Stimulated activated CD4-positive, alpha-beta T cell treated with anti-CD3 and anti-CD28 coated beads, Interleukin-12 subunit alpha, Interleukin-12 subunit beta, amount 100 ng/mL, for 4 hours (primary cell): ENCODE measurements around the gene ACTR6.
"Not testable (repeated sequence)": the region's sequence is repeated elsewhere in the genome, so short reads cannot be mapped to it uniquely, and the experiment has no call there.

Source experiments
- DNase-seq: peaks from one replicate; pipeline ENCODE4 v3.0.0-alpha.2; 2020

The ACTR6 gene

DNA sequence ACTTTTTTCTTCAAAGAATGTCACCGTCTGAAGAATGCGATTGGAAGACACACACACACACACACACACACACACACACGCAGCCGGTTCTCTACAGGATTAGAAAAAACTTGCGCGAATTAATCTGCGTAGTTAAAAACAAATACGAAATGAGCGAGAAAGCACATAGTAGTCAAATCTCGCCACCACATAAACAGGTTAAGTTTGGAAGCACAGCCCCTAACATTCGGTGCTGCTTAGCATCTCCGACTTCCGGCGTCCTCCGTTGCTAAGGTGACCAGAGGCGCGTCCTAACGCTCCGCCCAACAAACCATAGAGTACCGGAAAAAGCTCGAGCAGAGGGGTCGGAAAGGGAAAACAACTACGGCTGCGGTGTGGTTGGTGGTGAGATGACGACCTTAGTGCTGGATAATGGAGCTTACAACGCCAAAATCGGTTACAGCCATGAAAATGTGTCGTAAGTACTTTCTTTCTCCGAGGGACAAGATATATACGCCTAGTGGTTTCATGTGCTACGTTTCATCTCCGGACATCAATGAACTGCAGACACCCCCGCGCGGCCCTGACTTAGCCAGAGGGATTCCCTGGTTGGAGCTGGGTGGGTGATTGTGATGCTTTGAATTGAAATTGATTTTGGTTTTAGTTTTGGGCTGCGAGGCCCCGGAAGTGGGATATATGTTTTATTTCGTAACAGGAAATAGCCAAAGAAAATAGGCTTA is at the start of gene ACTR6:
TSS of gene ACTR6 (plus strand) at position 353 of the 719 bp plus-strand sequence. CDS start at position 390, 37 bp downstream.
- DNase-seq, result peak; percentile 94

DNA sequence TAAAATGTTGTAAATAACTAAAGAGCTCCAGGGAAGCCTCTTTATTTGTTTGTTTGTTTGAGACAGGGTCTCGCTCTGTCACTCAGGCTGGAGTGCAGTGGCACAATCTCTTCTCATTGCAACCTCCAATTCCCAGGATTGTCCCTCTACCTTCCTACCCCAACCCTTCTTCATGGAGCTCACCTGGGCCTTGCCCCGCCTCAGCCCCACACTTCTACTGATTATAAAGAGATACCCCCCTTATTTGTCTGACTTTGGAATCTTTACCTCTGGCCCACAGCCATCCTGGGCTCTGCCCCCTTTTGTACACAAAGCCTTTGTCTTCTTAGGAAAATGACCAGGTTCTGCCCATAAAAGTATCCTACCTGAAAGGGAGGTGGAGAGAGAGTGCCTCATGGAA is 48.8 kb upstream of the ACTR6 start:
- no peak for DNase-seq

DNA sequence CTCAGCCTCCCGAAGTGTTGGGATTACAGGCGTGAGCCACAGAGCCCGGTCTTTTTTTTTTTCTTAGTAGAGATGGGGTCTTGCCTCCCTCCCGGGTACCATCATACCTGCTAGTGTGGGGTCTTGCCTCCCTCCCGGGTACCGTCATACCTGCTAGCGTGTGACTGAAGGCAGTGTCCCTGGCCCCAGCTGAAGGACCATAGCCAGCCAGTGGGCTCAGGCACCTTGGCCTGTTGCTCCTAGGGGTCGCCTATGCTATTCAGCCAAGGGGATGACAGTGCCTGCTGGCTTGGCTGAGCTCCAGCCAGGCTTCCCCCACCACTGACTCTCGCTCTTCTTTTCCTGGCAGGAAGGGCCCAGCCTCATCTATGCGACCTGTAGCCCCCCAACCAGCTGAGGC is 47.5 kb upstream of the ACTR6 start:
- DNase-seq, result no peak

DNA sequence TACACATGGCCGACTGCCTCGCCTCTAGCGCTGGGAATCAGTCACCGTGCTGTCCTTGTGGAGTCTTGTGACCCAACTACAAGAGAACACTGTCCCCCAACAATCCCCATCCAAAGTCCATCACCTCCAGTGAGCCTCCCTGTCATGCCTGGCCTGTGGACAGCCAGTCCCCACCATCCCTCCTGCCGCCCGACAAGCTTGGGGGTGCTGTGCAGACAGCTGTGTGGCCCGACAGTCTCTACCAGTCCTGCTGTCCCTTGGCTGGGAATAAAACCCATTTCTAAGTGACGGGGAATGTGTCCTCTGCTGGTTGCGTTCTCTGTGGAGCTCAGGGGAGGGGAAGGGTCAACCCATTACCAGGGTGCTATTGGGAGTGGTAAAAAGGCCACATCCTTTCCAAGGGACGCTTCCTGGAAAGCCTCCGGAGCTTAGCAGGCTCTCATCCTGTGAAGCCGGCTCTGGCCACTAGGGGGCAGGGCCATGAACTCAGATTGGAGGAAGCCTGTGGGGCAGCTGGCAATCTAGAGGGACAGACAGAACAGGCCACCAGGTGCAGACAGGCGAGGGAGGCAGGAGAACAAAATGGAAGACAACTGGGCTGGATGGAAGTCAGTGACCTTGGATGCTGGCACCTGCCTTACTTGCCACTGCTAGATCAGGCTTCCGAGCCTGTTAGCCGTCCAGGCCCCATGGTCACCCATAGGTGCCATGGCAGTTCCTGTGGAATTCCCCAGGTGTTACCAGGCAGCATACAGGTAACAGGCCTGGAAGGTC is 46.0 kb upstream of the ACTR6 start:
- peak; percentile 73 for DNase-seq

DNA sequence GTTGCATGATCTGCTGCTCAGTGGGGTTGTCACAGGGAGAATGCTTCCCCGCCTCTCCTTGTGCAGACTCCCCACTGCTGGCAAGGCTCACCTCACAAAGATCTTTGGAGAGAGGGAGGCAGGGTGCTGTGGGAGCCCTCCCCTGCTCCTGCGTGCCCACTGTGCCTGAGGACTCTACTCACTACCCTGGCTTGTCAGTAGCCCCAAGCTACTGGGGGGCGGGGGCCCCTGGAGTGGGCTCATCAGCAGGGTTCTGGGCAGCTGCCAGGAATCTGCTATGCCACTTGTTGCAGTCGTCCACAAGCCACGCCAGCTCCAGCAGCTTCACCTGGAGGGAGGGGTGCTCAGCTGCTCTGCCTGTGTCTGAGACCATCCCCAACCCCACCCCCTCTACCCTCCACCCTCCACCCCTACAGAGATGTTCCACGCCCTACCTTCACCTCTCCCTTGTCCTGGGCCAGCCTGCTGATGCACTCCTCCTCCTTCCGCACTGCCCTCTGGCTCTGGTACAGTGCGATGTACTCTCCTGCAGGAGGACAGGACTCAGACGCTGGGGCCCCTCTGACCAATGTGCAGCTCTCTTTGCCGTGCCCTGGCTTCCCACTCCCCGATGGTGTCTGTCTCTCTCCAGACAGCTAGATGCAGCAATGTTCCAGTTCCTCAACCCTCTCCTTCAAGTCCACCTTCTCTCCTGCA is 43.7 kb upstream of the ACTR6 start:
- DNase-seq, result no peak

DNA sequence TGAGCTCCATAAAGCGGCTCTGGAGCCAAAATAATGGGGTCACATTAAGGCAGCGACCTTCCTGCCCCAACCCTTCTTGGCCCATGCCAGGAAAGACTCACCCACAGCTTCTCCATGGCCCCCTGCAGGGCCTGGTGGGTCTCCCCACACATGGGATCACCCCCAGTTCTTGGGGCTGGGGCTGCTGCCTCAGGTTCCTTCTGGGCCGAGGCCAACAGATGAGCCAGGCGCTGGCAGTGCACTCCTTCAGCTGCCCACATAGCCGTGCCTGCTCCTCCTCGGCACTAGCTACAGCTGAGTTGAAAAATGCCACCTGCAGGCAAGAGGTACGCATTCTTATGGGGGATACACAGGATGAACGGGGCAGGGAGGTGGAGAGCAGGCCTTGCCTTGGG is 43.2 kb upstream of the ACTR6 start:
- no peak for DNase-seq

DNA sequence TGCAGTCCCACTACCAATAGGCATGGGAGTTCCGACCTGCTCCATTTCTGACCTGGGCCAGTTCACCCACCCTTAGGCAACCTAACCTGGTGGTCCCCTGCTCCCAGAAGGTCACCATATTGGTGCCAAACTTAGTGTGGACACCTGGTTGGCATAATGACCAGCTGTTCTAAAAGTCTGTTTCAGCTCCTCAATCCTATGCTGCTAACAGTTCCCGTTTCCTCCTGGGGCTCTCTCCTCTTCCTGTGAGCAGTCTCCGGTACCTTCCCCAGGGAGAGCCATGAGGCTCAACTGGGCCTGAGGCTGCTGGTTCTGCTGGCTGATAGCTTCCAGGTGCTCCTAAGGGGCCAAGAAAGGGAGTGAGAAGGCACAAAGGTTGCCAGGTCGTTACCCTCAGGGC is 42.1 kb upstream of the ACTR6 start:
- DNase-seq, result no peak

DNA sequence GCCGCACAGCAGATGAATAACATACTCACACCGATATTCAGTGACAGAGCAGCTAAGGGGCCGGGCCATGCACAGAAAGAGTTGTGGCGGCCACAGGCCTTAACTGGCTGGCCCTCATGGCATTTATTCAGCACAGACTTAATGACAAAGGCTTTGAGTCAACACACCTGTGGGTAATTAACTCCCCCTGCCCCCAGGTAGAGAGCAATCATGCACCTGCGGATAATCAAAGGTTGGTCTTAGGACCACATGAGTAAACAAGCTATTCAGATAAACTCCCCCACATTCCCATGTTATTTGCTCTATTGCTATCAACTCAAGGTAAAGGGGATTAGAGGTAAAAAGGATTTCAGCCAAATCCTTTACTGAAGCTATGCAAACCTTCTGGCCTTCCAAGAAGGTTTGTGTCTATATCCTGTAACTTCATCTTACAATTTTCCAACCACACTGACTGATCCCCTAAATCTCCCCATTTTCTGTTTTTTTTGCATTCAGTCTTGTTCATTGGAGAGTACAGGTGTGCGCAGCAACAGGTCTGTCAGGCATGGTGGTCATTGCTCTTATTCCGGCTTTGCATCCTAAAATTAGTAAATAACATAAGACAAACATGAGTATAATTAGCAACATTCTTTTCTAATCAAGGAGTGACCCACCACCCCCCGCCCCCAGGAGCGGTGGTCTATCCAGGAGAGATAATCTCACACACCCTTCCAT is 41.1 kb upstream of the ACTR6 start:
- no peak for DNase-seq

DNA sequence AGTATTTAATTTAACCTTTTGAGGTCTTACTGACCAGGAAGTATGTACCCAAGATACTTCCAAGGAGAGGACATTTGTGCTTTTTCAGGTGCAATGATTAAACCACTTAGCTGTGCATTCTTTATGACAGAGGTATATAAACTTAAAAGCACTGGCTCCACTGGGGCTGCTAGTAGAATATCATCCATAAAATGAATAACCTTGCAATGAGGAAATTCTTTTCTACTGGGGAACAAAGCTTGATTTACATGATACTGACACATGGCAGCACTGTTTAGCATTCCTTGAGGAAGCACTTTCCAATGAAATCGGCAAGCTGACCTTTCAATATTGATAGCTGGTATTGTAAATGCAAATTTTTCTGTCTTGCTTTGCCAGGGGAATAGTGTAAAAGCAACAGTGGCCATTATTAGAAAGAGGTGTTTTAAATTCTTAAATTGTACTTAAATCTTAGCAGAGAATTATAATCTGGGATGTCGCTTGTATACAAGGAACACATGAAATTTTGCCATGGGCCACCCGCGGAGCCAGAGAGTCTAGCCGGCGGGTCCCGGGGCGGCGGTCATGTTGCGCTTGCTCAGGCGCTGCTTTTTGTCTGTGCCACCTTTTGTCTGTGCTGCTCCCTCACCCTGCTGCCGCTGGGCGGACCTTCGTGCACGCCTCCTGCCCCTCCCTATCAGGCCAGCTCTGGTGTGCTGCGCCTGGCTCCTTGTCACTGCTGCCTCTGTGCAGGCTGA is 37.0 kb upstream of the ACTR6 start:
- peak; percentile 63 for DNase-seq

DNA sequence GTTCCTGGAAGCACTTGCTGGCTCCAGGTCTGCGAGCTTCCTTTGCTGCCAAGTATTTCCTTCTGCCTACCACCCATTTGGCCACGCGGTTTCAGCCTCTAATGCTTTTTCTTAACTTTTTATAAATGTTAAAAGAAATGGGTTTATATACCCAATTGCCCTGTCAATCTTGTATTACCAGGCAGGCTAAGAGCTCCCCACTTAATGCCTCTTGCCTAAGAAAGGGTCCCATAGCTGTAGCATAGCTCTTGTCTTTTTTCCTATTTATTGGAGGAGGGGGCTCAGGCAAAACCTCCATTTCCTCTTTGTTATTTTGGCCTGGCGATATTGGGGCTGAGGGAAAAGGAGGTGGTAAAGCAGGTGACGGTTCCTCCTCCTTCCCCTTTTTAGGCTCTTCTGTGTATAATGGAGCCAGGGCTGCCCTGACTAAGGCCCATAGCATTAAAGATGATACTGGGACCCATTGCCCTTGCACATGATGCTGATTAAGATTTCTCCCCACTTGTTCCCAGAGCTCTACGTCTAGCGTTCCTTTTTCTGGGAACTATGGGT is 36.4 kb upstream of the ACTR6 start:
- DNase-seq, result no peak

DNA sequence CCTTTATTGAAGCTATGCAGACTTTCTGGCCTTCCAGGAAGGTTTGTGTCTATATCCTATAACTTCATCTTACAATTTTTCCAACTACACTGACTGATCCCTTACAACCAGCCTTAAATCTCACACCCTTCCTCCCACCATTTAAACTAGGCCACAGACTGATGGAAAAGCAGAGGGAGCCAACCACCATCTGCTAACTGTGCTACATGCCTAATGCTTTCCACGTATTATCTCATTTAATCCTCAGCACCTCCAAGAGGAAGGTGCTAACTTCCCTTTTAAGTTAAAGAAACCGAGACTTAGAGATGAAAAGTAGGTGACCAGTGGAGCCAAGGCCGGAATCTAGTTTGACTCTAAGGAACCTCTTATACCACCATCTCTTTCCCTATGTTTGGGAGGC is 35.3 kb upstream of the ACTR6 start:
- DNase-seq, result no peak

DNA sequence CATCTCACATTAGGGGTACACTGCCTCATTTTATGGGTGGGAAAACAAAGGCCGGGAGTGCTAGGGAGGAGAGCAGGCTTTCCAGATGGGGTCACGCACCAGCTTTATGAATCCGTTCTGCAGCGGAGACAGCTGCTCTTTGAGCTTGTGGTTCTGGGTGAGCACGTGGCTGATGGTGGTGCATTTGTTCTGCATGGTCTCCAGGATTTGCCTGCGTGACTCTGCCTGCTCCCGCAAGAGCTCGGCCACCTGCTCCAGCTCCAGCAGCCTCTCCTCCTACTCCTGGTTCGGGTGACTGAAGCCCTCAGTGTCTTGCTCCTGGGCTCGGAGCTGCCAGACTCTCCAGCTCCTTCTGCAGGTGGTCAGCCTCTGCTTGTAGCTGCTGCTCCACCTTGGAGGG is 34.4 kb upstream of the ACTR6 start:
- no peak for DNase-seq

DNA sequence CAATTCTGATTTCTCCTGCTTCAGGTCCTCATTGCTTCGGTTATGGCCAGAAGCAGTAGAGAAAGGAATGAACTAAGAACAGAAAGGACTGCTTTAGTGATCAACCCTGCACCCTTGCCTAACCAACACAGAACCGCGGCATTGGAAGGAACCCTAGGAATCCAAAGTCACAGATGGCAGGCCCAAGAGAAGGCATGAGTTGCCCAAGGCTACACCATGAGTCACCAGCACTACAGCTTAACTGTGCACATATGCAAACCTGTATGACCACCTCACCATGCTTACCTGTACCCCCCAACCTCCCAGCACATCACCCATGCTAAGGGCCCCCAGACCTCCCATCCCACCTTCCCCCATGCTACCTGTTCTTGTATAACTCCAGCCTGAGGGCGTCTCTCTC is 32.1 kb upstream of the ACTR6 start:
- DNase-seq, result no peak

DNA sequence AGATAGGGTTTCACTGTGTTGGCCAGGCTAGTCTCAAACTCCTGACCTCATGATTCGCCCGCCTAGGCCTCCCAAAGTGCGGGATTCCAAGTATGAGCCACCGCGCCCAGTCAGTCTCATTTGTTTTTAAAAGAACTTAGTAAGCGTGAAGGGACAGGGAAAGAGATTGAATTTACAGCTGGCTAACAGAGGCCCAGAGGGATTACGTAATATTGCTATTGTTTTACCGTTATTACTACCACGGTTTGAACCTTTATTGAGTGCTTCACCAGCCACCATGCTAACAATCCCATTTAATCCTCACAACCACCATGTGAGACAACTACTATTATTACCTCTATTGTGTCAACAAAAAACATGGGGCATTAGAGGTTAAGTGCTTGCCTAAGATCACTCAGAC is 31.3 kb upstream of the ACTR6 start:
- no peak for DNase-seq

DNA sequence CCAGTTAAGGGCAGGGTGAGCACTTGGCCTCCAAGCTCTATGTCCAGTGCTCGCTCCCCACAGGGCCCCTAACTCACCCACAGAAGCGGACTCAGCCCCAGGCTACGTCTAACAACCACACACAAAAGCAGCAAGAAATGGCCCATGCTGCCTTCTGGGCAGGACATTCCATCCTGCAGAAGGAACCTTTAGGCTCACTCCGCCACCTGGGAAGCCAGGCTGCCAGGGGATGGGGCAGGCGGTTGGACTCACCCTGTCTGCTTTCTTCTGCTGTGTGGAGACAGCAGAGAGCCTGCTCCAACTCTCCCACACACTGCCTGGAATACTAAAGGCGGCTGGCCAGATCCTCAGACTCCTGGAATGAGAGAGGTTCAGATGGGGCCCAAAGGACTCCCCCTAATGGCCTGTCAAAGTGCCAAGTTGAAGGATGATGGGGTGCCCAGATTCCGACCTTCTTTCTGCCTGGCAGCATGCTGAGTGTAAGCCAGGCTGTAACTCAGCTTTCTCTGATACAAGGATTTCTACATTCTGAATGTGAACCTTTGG is 30.2 kb upstream of the ACTR6 start:
- DNase-seq, result no peak

DNA sequence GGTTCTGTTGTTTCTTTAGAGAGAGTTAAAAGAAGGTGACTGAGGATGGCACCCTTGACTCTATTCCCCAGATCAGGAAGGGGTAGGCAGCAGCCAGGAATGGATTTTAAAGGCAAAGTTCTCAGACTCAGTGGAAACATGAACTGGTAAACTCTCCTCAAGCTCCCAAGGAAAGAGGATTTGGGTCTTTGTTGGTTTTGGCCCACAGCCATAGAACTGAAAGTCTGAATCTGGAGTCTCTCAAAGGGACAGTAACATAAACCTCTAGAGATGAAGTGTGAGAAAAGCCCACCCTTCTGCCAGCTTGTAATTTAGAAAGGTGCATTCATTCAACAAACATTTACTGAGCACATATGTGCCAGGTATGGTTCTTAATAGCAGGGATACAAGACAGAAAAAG is 29.4 kb upstream of the ACTR6 start:
- no peak for DNase-seq

DNA sequence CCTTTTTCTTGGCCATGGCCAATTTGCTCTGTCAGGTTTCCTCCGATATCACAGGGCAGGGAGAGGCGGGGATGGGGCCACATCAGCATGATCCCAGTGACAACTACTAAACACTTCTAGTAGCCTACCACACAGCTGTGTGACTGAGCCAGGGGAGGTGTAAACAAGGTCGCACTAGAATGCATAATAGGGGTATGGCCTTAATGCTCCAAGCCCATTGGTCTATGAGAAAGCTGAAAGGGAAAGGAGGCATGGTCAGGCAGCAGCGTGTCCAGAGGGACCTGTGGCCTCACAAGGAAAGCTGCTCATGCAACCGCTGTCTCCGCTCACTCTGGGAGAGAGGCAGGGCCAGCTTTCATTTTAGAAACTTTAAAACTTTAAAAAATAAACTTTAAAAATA is 27.5 kb upstream of the ACTR6 start:
- no peak for DNase-seq

DNA sequence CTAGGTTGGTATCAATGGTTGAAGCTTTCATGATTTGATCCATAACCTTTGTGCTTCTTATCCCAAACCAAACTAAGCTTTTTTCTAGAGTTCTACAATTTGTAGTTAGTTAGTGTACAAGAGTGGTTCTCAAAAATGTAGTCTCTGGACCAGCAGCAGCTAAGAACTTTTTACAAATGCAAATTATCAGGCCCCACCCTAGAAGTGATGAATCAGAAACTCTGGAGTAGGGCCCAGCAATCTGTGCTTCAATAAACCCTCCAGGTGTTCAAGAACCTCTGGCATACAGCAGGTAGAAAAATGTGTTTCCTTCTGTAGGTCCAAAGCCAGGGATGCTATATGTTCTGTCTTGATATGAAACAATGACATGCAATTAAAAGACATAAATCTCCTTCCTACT is 26.1 kb upstream of the ACTR6 start:
- no peak for DNase-seq

DNA sequence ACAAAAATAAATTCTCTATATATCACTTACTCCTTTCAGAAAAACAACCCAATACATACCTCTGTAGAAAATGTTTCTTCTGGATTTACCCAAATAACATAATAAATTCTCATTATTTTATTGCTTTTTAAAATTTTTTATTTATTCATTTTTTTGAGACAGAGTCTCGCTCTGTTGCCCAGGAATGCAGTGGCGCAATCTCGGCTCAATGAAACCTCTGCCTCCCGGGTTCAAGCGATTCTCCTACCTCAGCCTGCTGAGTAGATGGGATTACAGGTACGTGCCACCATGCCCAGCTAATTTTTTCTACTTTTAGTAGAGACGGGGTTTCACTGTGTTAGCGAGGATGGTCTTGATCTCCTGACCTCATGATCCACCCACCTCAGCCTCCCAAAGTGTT is 24.1 kb upstream of the ACTR6 start:
- DNase-seq, result not testable (repeated sequence)

DNA sequence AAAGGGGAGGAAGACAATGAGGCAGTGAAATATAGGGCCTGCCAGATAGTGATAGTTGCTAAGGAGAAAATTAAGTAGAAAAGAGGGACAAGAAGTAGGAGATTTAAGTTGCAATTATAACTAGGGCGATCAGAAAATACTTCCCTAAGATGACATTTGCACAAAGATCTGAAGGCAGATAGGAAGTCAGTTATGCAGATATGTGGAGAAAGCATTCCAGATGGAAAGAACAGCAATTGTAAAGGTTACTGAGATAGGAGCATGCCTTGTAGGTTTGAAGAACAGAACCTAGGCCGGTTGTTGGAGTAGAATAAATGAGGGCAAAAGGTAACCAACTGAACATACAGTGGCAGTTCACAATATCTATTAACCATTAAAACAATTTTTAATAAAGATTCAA is 21.4 kb upstream of the ACTR6 start:
- DNase-seq, result no peak

DNA sequence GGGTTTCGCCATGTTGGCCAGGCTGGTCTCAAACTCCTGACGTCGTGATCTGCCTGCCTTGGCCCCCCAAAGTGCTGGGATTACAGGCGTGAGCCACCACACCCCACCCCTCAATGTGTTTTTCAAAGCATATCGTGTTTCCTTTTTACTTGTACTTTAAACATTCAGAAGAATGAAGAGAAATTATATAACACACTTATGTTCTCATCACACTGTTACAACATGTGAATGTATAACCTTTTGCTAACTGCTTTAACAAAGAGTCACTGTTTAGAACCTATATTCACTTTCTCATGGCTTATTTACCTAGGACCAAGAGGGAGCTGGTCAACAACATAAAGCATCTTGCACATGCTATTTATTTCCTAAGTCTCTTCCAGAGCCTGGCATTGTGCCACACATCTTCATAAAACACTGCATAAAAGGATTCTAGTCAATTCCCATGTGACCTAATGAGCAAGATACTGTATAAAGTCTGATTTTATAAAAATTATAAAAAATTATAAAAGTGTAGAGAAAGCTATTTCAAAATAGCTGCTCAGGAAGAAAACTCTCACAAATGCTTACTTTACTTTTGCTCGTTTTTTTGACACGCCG is 16.0 kb upstream of the ACTR6 start:
- DNase-seq, result no peak
